Ammon's horn (tissue), 1 donor: ENCODE results near the gene MUC12.

ENCODE experiments used
- DNase-seq: peaks from one replicate; pipeline ENCODE4 v3.0.0-alpha.2; 2016; ENCODE audit warnings: low spot score

Gene MUC12

GRCh38 chr7:101066833-101067177 is 97.4 kb downstream of the MUC12 start:
- DNase-seq: no peak

GRCh38 chr7:101068401-101068800 is 99.0 kb downstream of the MUC12 start:
- DNase-seq: no peak
